ENCODE measurements around the gene NPY4R.
"Not testable (repeated sequence)": the region's sequence is repeated elsewhere in the genome, so short reads cannot be mapped to it uniquely, and the experiment has no call there.

NPY4R gene

DNA sequence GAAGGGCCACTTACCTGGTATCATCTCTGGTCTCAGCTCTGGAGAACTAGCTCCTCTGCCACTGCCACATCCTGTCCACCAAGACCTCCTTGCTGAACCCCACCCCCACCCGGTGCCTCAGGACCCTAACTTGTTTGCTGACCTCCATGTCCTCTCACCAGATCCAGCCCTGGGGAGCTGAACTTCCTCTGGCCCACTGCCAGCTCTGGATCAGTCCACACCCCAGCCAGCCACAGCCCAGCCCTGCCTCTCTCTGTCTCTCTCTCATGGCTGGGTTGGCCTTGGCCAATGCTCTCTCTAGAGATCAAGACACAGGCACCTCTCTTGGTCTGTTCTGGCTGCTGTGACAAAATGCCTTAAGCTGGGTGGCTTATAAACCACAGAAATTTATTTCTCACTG is 14.4 kb downstream of the NPY4R start:
- not testable (repeated sequence) for DNase-seq

GRCh38 chr10:46450829-46451228 is 14.9 kb downstream of the NPY4R start:
- DNase-seq = not testable (repeated sequence)

- not testable (repeated sequence) for DNase-seq
These were observed 18.3 kb downstream of the NPY4R start for GRCh38 chr10:46447439-46447838.

DNA sequence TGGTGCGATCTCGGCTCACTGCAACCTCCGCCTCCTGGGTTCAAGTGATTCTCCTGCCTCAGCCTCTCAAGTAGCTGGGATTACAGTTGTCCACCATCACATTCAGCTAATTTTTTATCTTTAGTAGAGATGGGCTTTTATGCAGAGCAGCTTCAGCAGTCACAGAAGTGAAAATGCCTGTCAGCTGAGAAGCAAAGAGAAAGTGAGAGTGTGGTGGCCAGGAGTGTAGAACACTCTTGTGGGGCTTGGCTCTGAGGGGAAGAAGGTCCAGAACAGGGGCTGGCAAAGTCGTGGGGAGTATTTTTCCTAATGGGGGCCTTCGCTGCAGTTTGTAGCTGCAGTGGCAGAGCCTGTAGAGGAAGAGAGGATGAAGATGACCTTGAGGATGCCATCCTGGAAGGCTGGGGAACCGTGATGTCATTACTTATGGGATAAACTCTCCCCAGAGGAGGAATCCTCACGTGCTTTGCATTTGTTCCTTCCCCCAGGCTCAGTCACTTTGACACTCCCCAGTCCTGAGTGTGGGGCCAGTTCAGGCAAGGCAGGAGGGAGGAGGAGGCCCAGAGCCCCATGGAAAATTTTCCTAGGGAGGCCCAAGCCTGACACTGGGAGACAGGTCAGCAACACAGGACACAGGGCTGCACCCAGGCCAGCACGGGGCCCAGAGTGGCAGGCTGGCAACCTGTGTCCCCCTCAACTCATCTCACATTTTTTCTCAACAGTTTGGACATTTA is 20.2 kb downstream of the NPY4R start:
- DNase-seq = not testable (repeated sequence)

GRCh38 chr10:46443422-46443821 is 22.3 kb downstream of the NPY4R start:
- DNase-seq = not testable (repeated sequence)

GRCh38 chr10:46442706-46443275 is 23.0 kb downstream of the NPY4R start:
- not testable (repeated sequence) for DNase-seq

- not testable (repeated sequence) for DNase-seq
These were observed 23.9 kb downstream of the NPY4R start for GRCh38 chr10:46441837-46442278.

GRCh38 chr10:46440942-46441341 is 24.8 kb downstream of the NPY4R start:
- DNase-seq = not testable (repeated sequence)

DNA sequence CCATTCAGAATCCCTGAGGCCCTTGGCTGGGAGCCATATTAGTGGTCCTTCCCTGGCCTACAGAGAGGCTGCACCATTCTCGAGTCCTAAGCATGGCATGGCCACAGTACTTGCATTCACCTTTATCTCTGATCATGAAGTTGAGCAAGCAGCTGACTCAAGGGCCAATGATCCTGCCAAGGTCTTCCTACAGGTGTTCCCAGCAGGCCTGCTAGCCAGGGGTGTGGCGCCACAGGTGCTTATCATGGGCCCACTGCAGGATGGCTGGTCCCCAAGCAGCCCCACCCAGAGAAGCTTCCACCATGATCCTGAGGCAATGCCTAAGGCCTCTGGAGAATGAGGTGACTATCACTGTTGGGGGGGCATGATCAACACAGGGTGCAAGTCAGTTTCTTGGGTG is 42.2 kb downstream of the NPY4R start:
- DNase-seq = not testable (repeated sequence)

- DNase-seq = not testable (repeated sequence)
These were observed 46.0 kb downstream of the NPY4R start for GRCh38 chr10:46419570-46420379.

DNA sequence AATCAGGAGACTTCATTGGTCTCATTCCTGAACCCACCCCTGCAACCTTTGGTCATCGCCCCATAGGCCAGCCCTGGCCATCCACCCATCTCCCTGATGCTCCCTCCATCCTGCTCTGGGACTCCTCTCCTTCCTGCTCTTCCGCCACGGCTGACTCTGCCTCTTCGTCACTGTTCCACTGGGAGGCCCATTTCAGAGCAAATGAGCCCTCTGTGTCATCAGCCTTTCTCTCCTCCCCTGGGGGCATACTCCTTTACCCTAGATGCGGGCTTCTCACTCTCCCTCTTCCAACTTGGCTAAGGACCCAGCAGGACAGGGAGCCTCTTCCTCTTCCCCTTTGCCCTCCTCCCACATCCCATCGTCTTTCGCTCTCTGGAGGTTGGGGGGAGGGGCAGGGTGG is 47.5 kb downstream of the NPY4R start:
- DNase-seq = not testable (repeated sequence)

DNA sequence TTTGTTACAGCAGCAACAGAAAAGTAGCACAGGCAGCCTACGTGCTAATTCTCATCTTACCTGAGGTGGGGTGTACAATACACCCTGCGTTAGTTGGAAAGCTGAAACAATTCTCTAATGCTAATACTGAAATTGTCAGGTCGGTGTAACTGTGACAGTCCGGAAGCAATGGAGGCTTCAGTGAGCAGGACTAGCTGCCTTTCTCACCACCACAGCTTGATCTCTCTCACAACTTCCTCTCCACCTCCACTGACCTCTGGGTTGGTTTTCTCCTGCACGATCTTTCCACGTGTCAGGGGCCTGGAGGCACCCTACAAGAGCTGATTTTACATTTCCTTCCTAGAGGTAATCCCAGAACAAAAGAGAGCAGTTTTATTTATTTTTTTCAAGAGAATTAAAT is 50.5 kb downstream of the NPY4R start:
- not testable (repeated sequence) for DNase-seq

- DNase-seq = not testable (repeated sequence)
These were observed 53.1 kb downstream of the NPY4R start for GRCh38 chr10:46412665-46413064.

DNA sequence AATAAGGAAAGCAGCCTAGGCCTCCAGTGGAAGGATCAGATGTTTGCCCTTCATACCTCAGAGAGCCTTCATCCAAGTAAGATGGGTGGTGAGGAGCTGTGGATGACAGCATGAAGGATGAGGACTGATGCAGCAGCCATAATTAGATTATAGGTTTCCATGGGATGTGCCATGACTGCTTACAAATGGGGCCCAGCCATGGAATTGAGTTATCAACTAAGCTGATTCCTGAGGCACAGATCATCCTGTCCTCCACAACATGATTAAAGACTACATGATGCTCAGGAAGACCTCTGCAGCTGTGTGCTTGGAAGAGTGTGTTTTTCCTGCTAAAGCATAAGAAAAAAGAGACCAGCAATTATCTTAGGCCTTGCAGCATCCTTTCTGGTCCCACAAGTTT is 54.6 kb downstream of the NPY4R start:
- not testable (repeated sequence) for DNase-seq

Data from NCI-H1048 (cell line).